K562 (cell line): ENCODE measurements around the gene DCAF6. TPM values are rescaled to one million over a fixed set of nuclear protein-coding genes. Genes with fewer than 3 reads are reported as not detected.
A peak's percentile ranks its signal among the peaks of the same experiment; 100 is the strongest.

ENCODE experiments used
- ATF1 ChIP-seq, 2 experiments: fragments of 450-650 bp in 1 of 2; IDR thresholded peaks; 2 replicates each; pipeline ENCODE4 v1.6.1; 2016; ENCODE audit warnings: missing compliant biosample characterization in 1 of 2, missing genetic modification characterization in 1 of 2
- CBFA2T2 ChIP-seq: fragments of 450-650 bp; conservative IDR thresholded peaks from 2 replicates; pipeline ENCODE4 v1.6.1; 2017; ENCODE audit warnings: mild to moderate bottlenecking
- CLOCK ChIP-seq: fragments of 250-450 bp; sonication (Bioruptor Pico); IDR thresholded peaks from 2 replicates; pipeline ENCODE4 v1.4.0; 2020; ENCODE audit warnings: mild to moderate bottlenecking, moderate library complexity, borderline replicate concordance
- ETS1 ChIP-seq: conservative IDR thresholded peaks from 2 replicates; pipeline ENCODE4 v1.6.1; 2011; ENCODE audit warnings: low read depth, mild to moderate bottlenecking, low read length; ENCODE audit not compliant: control insufficient read depth
- FOXK1 ChIP-seq: sonication (generic); formaldehyde crosslinking; IDR thresholded peaks from 2 replicates; pipeline ENCODE4 v1.8.0; 2022; ENCODE audit warnings: missing genetic modification reagents, mild to moderate bottlenecking, borderline replicate concordance
- HMG20B ChIP-seq: fragments of 250-450 bp; sonication (Bioruptor Pico); IDR thresholded peaks from 2 replicates; pipeline ENCODE4 v1.5.0; 2021; ENCODE audit warnings: mild to moderate bottlenecking
- MBD2 ChIP-seq: sonication (generic); IDR thresholded peaks from 2 replicates; pipeline ENCODE4 v1.6.1; 2016; ENCODE audit warnings: low read depth, borderline replicate concordance
- NCOA1 ChIP-seq: fragments of 450-650 bp; IDR thresholded peaks from 2 replicates; pipeline ENCODE4 v1.6.1; 2016; ENCODE audit warnings: low read depth
- PCBP1 ChIP-seq: fragments of 200-400 bp; formaldehyde crosslinking; IDR thresholded peaks from 2 replicates; pipeline ENCODE4 v1.6.1; 2018; ENCODE audit warnings: mild to moderate bottlenecking, low read depth, low read length; ENCODE audit not compliant: poor library complexity, severe bottlenecking
- PHF20 ChIP-seq: fragments of 450-650 bp; IDR thresholded peaks from 2 replicates; pipeline ENCODE4 v1.6.1; 2018; ENCODE audit not compliant: partially characterized antibody
- RBBP5 ChIP-seq: fragments of 200-600 bp; sonication (generic); IDR thresholded peaks from 2 replicates; pipeline ENCODE4 v1.6.1; 2012; ENCODE audit warnings: borderline replicate concordance, mild to moderate bottlenecking, low read length, control low read depth, inconsistent platforms; ENCODE audit not compliant: insufficient read depth, poor library complexity, severe bottlenecking
- SMARCC2 ChIP-seq: fragments of 450-650 bp; IDR thresholded peaks from 2 replicates; pipeline ENCODE4 v1.6.1; 2017; ENCODE audit warnings: antibody characterized with exemption, moderate library complexity, mild to moderate bottlenecking, low read depth
- ZBTB49 ChIP-seq: sonication (generic); formaldehyde crosslinking; IDR thresholded peaks from 2 replicates; pipeline ENCODE4 v1.8.0; 2022; ENCODE audit warnings: missing genetic modification reagents, mild to moderate bottlenecking, borderline replicate concordance
- ZBTB7A ChIP-seq: IDR thresholded peaks from 2 replicates; pipeline ENCODE4 v1.6.1; 2011; ENCODE audit warnings: low read depth, mild to moderate bottlenecking, low read length, moderate library complexity, borderline replicate concordance; ENCODE audit not compliant: control insufficient read depth
- ZNF589 ChIP-seq: fragments of 200-800 bp; sonication (Bioruptor generic); IDR thresholded peaks from 2 replicates; pipeline ENCODE4 v1.6.1; 2016; ENCODE audit warnings: low read depth, missing genetic modification characterization, missing compliant biosample characterization
- ZNF740 ChIP-seq, 3 experiments: fragments of 200-800 bp in 1 of 3; sonication (Bioruptor generic) in 1 of 3; sonication (generic) in 1 of 3; formaldehyde crosslinking in 1 of 3; IDR thresholded peaks; 2 replicates each; pipeline versions ENCODE4 v1.6.1 to v1.8.0; 2016 to 2022; ENCODE audit warnings: mild to moderate bottlenecking in 2 of 3, missing compliant biosample characterization in 2 of 3, missing genetic modification characterization in 2 of 3, missing genetic modification reagents in 1 of 3
- ZNF830 ChIP-seq: fragments of 250-450 bp; sonication (Bioruptor Pico); IDR thresholded peaks from 2 replicates; pipeline ENCODE4 v1.5.0; 2021; ENCODE audit warnings: mild to moderate bottlenecking
- polyA plus RNA-seq, 8 experiments: library from polyadenylated mRNA; depleted of rRNA in 4 of 8; stranded (reverse) in 5 of 8; unstranded in 3 of 8; fragments of >200 nt; fragmentation: Nextera tagmentation in 2 of 8; fragmentation: Illumina TruSeq in 1 of 8; extraction: Ambion mirVana in 2 of 8; extraction: Trizol in 1 of 8; gene quantifications; 2 replicates each; pipeline versions ENCODE4 v1.2.1 to v1.2.3, GENCODE V29; 2011 to 2014; ENCODE audit warnings: inconsistent platforms in 1 of 8, missing spikeins in 1 of 8
- total RNA-seq, 7 experiments: library from RNA; depleted of rRNA in 6 of 7; stranded (reverse); fragments of >200 nt in 6 of 7; fragmentation: Illumina TruSeq in 2 of 7; extraction: Trizol in 2 of 7; gene quantifications; 2 replicates each; pipeline versions ENCODE4 v1.2.1 to v1.2.3, GENCODE V29; 2011 to 2021; ENCODE audit warnings: low replicate concordance in 1 of 7

DCAF6 gene
- total and polyA plus RNA-seq, 9 of the 15 experiments (the other 6 are each of a cell fraction or from before 2014, with no cell fraction given), result 19.1 to 102 (median 46.3) TPM

GRCh38 chr1:167935216-167936067 is 1.0 kb upstream of the DCAF6 start (continued):
- TF ChIP-seq ETS1 (peak; percentile 52), RBBP5 (peak; percentile 90), PCBP1 (no peak), NCOA1 (no peak), ZNF589 (CRISPR knock-in tag) (no peak), HMG20B (CRISPR knock-in tag) (0 out of 2 replicates have a peak, but pooled peaks have one; percentile 46), CLOCK (CRISPR knock-in tag) (no peak), FOXK1 (CRISPR knock-in tag) (peak; percentile 85; the same call in 1 of the 2 replicates), PHF20 (peak; percentile 50), ATF1 (CRISPR knock-in tag; IDR thresholded peaks at IDR 0.05) (no peak), ATF1 (tag; IDR thresholded peaks at IDR 0.05) (no peak), CBFA2T2 (no peak), MBD2 (no peak), ZBTB7A (peak; percentile 62; the same call in 1 of the 2 replicates), ZBTB49 (CRISPR knock-in tag) (peak; percentile 80; the same call in 1 of the 2 replicates), ZNF830 (CRISPR knock-in tag) (no peak), SMARCC2 (no peak; the same call in 1 of the 2 replicates), ZNF740 (CRISPR knock-in tag; IDR thresholded peaks at IDR 0.05) (no peak), ZNF740 (tag; IDR thresholded peaks at IDR 0.05) (no peak)
